GM18868 (cell line): Measurements from ENCODE around the gene CNTN5.

Experiments used
- ATAC-seq: cut with Tn5 transposase; IDR thresholded peaks from one replicate; pipeline ENCODE4 v1.9.1; 2021; ENCODE audit warnings: mild to moderate bottlenecking, moderate library complexity; ENCODE audit not compliant: unreplicated experiment

The CNTN5 gene

GRCh38 chr11:99371257-99371656 lies 350.5 kb downstream of the CNTN5 start:
- ATAC-seq, result no peak

- no peak for ATAC-seq
Observed at GRCh38 chr11:99376463-99376862, 355.7 kb downstream of the CNTN5 start.

- ATAC-seq, result no peak
Observed at GRCh38 chr11:99383648-99384245, 363.0 kb downstream of the CNTN5 start.

GRCh38 chr11:99391245-99391644 lies 370.5 kb downstream of the CNTN5 start:
- ATAC-seq, result no peak

GRCh38 chr11:99406345-99406744 lies 385.6 kb downstream of the CNTN5 start:
- ATAC-seq, result no peak

GRCh38 chr11:99410636-99411035 lies 389.9 kb downstream of the CNTN5 start:
- ATAC-seq, result no peak

- ATAC-seq, result no peak
Observed at GRCh38 chr11:99418927-99419720, 398.4 kb downstream of the CNTN5 start.

- no peak for ATAC-seq
Observed at GRCh38 chr11:99419991-99420390, 399.2 kb downstream of the CNTN5 start.

GRCh38 chr11:99422581-99423427 lies 402.1 kb downstream of the CNTN5 start:
- no peak for ATAC-seq

- no peak for ATAC-seq
Observed at GRCh38 chr11:99423428-99423983, 402.8 kb downstream of the CNTN5 start.

- ATAC-seq, result no peak
Observed at GRCh38 chr11:99424313-99425084, 403.8 kb downstream of the CNTN5 start.

- no peak for ATAC-seq
Observed at GRCh38 chr11:99425596-99425995, 404.8 kb downstream of the CNTN5 start.

- peak; percentile 74 for ATAC-seq
Observed at GRCh38 chr11:99432677-99433076, 411.9 kb downstream of the CNTN5 start.

- ATAC-seq, result no peak
Observed at GRCh38 chr11:99443276-99443675, 422.5 kb downstream of the CNTN5 start.

- ATAC-seq, result no peak
Observed at GRCh38 chr11:99446400-99446799, 425.7 kb downstream of the CNTN5 start.

- ATAC-seq, result no peak
Observed at GRCh38 chr11:99449345-99449744, 428.6 kb downstream of the CNTN5 start.

- ATAC-seq, result no peak
Observed at GRCh38 chr11:99452075-99452474, 431.3 kb downstream of the CNTN5 start.

GRCh38 chr11:99461913-99462312 lies 441.2 kb downstream of the CNTN5 start:
- ATAC-seq, result no peak

- ATAC-seq, result no peak
Observed at GRCh38 chr11:99464985-99465384, 444.2 kb downstream of the CNTN5 start.

- no peak for ATAC-seq
Observed at GRCh38 chr11:99489581-99489980, 468.8 kb downstream of the CNTN5 start.

- ATAC-seq, result no peak
Observed at GRCh38 chr11:99494065-99494464, 473.3 kb downstream of the CNTN5 start.
